HepG2 (cell line): ENCODE data around the gene MPC2. TPM values are rescaled to one million over a fixed set of nuclear protein-coding genes. Genes with fewer than 3 reads are reported as not detected.

Source experiments
- ATAC-seq: fragments of 200-7000 bp; cut with Tn5 transposase; 3 replicates; pipeline ENCODE4 v1.9.1; 2020; ENCODE audit warnings: mild to moderate bottlenecking, moderate library complexity
- BruUV-seq: library from RNA; stranded (reverse); fragments of 400-500 nt; replicated peaks from 2 replicates; lab custom pipeline; 2021; lab: Mats Ljungman, UMichigan
- CTCF ChIA-PET: fragments of 300-600 bp; formaldehyde crosslinking; extraction: SDS; loops from one replicate; lab custom pipeline; 2021; ENCODE audit warnings: low total read pairs, inconsistent platforms, low intra/inter-chr PET ratio; lab: Yijun Ruan, JAX
- POLR2A ChIA-PET: fragments of 350-600 bp; sonication (Branson Sonifier 250); formaldehyde crosslinking; loops from one replicate; lab custom pipeline; 2020; ENCODE audit warnings: antibody characterized with exemption, inconsistent platforms; lab: Yijun Ruan, JAX
- DNase-seq: peaks from one replicate; pipeline ENCODE4 v3.0.0-alpha.2; 2015; ENCODE audit warnings: low spot score
- FAIRE-seq: peaks from 3 replicates; lab custom pipeline; 2011; peaks lifted over from hg19 to GRCh38; lab: Jason Lieb, UNC
- H2AFZ ChIP-seq: one replicate; pipeline ENCODE4 v1.6.1; 2011; ENCODE audit warnings: low read length, inconsistent platforms
- H3K27ac ChIP-seq: fragments of 300-600 bp; 3 replicates; pipeline ENCODE4 v1.8.0; 2011; ENCODE audit warnings: mixed run types, mild to moderate bottlenecking, mixed read lengths, low read length, inconsistent platforms; ENCODE audit not compliant: insufficient read depth; ENCODE audit errors: extremely low read length
- H3K27me3 ChIP-seq, 2 experiments: fragments of 200-600 bp in 1 of 2; 2 replicates in 1 of 2; 3 replicates in 1 of 2; pipeline versions ENCODE4 v1.6.0 to v1.8.0; 2011; ENCODE audit warnings: low read length in 2 of 2, mild to moderate bottlenecking in 2 of 2, moderate library complexity in 2 of 2, inconsistent platforms in 1 of 2; ENCODE audit not compliant: insufficient read depth in 2 of 2, control insufficient read depth in 1 of 2
- H3K36me3 ChIP-seq, 2 experiments: fragments of 200-600 bp in 1 of 2; replicated peaks in 1 of 2; 2 replicates in 1 of 2; 3 replicates in 1 of 2; pipeline versions ENCODE4 v1.5.1 to v1.8.0; 2011; ENCODE audit warnings: low read length in 2 of 2, inconsistent platforms in 1 of 2; ENCODE audit not compliant: insufficient read depth in 2 of 2, control insufficient read depth in 1 of 2
- H3K4me1 ChIP-seq: 2 replicates; pipeline ENCODE4 v1.5.1; 2012; ENCODE audit warnings: low read length, inconsistent platforms; ENCODE audit not compliant: insufficient read depth
- H3K4me2 ChIP-seq: 2 replicates; pipeline ENCODE4 v1.6.0; 2011; ENCODE audit warnings: low read depth, low read length, inconsistent platforms
- H3K4me3 ChIP-seq, 3 experiments: fragments of 200-600 bp in 1 of 3; sonication (generic), shearing (Covaris generic) in 1 of 3; replicated peaks in 1 of 3; 2 replicates each; pipeline ENCODE4 v1.5.1; 2011 to 2016; ENCODE audit warnings: low read length in 3 of 3, inconsistent platforms in 2 of 3, low read depth in 2 of 3, mild to moderate bottlenecking in 2 of 3, control low read depth in 1 of 3, mixed read lengths in 1 of 3; ENCODE audit not compliant: insufficient read depth in 1 of 3
- H3K79me2 ChIP-seq: one replicate; pipeline ENCODE4 v1.6.1; 2011; ENCODE audit warnings: low read length, inconsistent platforms; ENCODE audit not compliant: insufficient read depth
- H3K9ac ChIP-seq: 2 replicates; pipeline ENCODE4 v1.6.0; 2011; ENCODE audit warnings: mild to moderate bottlenecking, low read depth, low read length, inconsistent platforms; ENCODE audit not compliant: insufficient read depth
- H3K9me3 ChIP-seq: 2 replicates; pipeline ENCODE4 v1.5.1; 2012; ENCODE audit warnings: mild to moderate bottlenecking, low read length
- H4K20me1 ChIP-seq: 2 replicates; pipeline ENCODE4 v1.6.0; 2011; ENCODE audit warnings: inconsistent platforms, mild to moderate bottlenecking, low read length, moderate library complexity; ENCODE audit not compliant: insufficient read depth
- ATM ChIP-seq: fragments of 450-650 bp; IDR thresholded peaks from 2 replicates; pipeline ENCODE4 v1.7.1; 2017; ENCODE audit warnings: mild to moderate bottlenecking, borderline replicate concordance
- DBP ChIP-seq: sonication (generic); formaldehyde crosslinking; IDR thresholded peaks from 2 replicates; pipeline ENCODE4 v1.4.0; 2020; ENCODE audit warnings: missing genetic modification reagents; ENCODE audit errors: not compliant biosample characterization
- ETV5 ChIP-seq: IDR thresholded peaks from 2 replicates; pipeline ENCODE4 v1.6.1; 2018; ENCODE audit warnings: missing biosample characterization, missing genetic modification reagents, inconsistent platforms, borderline replicate concordance
- GATA4 ChIP-seq: sonication (generic); IDR thresholded peaks from 2 replicates; pipeline ENCODE4 v1.6.1; 2016; ENCODE audit warnings: antibody characterized with exemption, low read depth, borderline replicate concordance
- HNRNPH1 ChIP-seq: fragments of 200-400 bp; formaldehyde crosslinking; optimal IDR thresholded peaks from 2 replicates; pipeline ENCODE3; 2017; ENCODE audit warnings: mild to moderate bottlenecking, low read depth, low read length
- MED8 ChIP-seq: sonication (generic); formaldehyde crosslinking; IDR thresholded peaks from 2 replicates; pipeline ENCODE4 v1.8.1; 2023; ENCODE audit warnings: mild to moderate bottlenecking, missing genetic modification reagents; ENCODE audit not compliant: insufficient replicate concordance
- NCOA1 ChIP-seq: sonication (generic); formaldehyde crosslinking; IDR thresholded peaks from 2 replicates; pipeline ENCODE4 v1.9.0; 2021; ENCODE audit warnings: missing genetic modification reagents
- NKX3-1 ChIP-seq: sonication (generic); formaldehyde crosslinking; IDR thresholded peaks from 2 replicates; pipeline ENCODE4 v1.5.0; 2020; ENCODE audit warnings: missing genetic modification reagents
- PBX2 ChIP-seq: IDR thresholded peaks from 2 replicates; pipeline ENCODE4 v1.6.1; 2016; ENCODE audit warnings: control low read depth
- POLR2A ChIP-seq, 2 experiments: IDR thresholded peaks; 2 replicates each; pipeline ENCODE4 v1.6.1; 2011; ENCODE audit warnings: low read depth in 2 of 2, low read length in 2 of 2, mild to moderate bottlenecking in 1 of 2, moderate library complexity in 1 of 2; ENCODE audit not compliant: insufficient read depth in 1 of 2
- SNAI1 ChIP-seq: sonication (generic); formaldehyde crosslinking; IDR thresholded peaks from 2 replicates; pipeline ENCODE4 v1.5.0; 2020; ENCODE audit warnings: mild to moderate bottlenecking, missing genetic modification reagents, borderline replicate concordance
- SNRNP70 ChIP-seq: fragments of 200-400 bp; formaldehyde crosslinking; IDR thresholded peaks from 2 replicates; pipeline ENCODE4 v1.6.1; 2017; ENCODE audit warnings: mild to moderate bottlenecking, low read depth, low read length, moderate library complexity
- SOX13 ChIP-seq, 3 experiments: fragments of 450-650 bp in 1 of 3; sonication (generic) in 1 of 3; formaldehyde crosslinking in 1 of 3; IDR thresholded peaks in 2 of 3; conservative IDR thresholded peaks in 1 of 3; 2 replicates each; pipeline versions ENCODE4 v1.5.0 to v1.6.1; 2016 to 2020; ENCODE audit warnings: antibody characterized with exemption in 1 of 3, mild to moderate bottlenecking in 1 of 3, missing compliant biosample characterization in 1 of 3, missing genetic modification reagents in 1 of 3, moderate library complexity in 1 of 3
- ZBTB21 ChIP-seq: sonication (generic); formaldehyde crosslinking; IDR thresholded peaks from 2 replicates; pipeline ENCODE4 v1.4.0; 2020; ENCODE audit warnings: missing genetic modification reagents
- ZC3H13 ChIP-seq: sonication (generic); formaldehyde crosslinking; IDR thresholded peaks from 2 replicates; pipeline ENCODE4 v1.8.1; 2023; ENCODE audit warnings: mild to moderate bottlenecking, missing genetic modification reagents, moderate library complexity
- ZFP36L2 ChIP-seq: sonication (generic); formaldehyde crosslinking; IDR thresholded peaks from 2 replicates; pipeline ENCODE4 v1.4.0; 2020; ENCODE audit warnings: missing genetic modification reagents
- ZNF138 ChIP-seq: sonication (generic); formaldehyde crosslinking; IDR thresholded peaks from 2 replicates; pipeline ENCODE4 v1.5.0; 2020; ENCODE audit warnings: mild to moderate bottlenecking, low read depth, missing genetic modification reagents
- ZNF180 ChIP-seq: sonication (generic); formaldehyde crosslinking; IDR thresholded peaks from 2 replicates; pipeline ENCODE4 v1.4.0; 2020; ENCODE audit warnings: low read depth, missing genetic modification reagents, borderline replicate concordance
- ZNF616 ChIP-seq: sonication (generic); formaldehyde crosslinking; IDR thresholded peaks from 2 replicates; pipeline ENCODE4 v1.5.0; 2020; ENCODE audit warnings: low read depth, mild to moderate bottlenecking, missing genetic modification reagents
- ZSCAN21 ChIP-seq: sonication (generic); formaldehyde crosslinking; IDR thresholded peaks from 2 replicates; pipeline ENCODE4 v1.8.0; 2022; ENCODE audit warnings: mild to moderate bottlenecking, missing genetic modification reagents, moderate library complexity, borderline replicate concordance
- WGBS: methylation state at CpG from one replicate; pipeline ENCODE4 v1.1.6; 2017; ENCODE audit warnings: low lambda C conversion rate; 5-methylcytosine and 5-hydroxymethylcytosine counted together
- in situ Hi-C: cut with HindIII; loops from 2 replicates; pipeline ENCODE4 v1.10.0; 2017; ENCODE audit warnings: low pct_unique_long_range_greater_than_20kb; ENCODE audit not compliant: extremely low pct_ligation_motif_present
- intact Hi-C: fragments of 100-400 bp; cut with micrococcal nuclease; formaldehyde crosslinking; loops from one replicate; pipeline ENCODE4 v1.10.0; 2022; ENCODE audit not compliant: unreplicated experiment
- polyA plus RNA-seq, 8 experiments: library from polyadenylated mRNA; depleted of rRNA in 3 of 8; stranded (reverse) in 7 of 8; unstranded in 1 of 8; fragments of >200 nt; fragmentation: Illumina TruSeq in 4 of 8; extraction: Trizol in 4 of 8; gene quantifications; 2 replicates each; pipeline versions ENCODE4 v1.2.1 to v1.2.3, GENCODE V29; 2011 to 2016; ENCODE audit warnings: low read depth in 4 of 8, missing spikeins in 1 of 8, mixed read lengths in 1 of 8; ENCODE audit not compliant: insufficient read depth in 1 of 8
- total RNA-seq, 5 experiments: library from RNA; depleted of rRNA; stranded (reverse); fragments of >200 nt; fragmentation: Illumina TruSeq; extraction: Trizol; gene quantifications; 2 replicates each; pipeline ENCODE4 v1.2.3, GENCODE V29; 2016; ENCODE audit warnings: low read depth in 1 of 5

The MPC2 gene
- total and polyA plus RNA-seq, 2 of the 13 experiments (the other 11 are each of a cell fraction or from before 2014, with no cell fraction given): 38.8 to 136 TPM

DNA sequence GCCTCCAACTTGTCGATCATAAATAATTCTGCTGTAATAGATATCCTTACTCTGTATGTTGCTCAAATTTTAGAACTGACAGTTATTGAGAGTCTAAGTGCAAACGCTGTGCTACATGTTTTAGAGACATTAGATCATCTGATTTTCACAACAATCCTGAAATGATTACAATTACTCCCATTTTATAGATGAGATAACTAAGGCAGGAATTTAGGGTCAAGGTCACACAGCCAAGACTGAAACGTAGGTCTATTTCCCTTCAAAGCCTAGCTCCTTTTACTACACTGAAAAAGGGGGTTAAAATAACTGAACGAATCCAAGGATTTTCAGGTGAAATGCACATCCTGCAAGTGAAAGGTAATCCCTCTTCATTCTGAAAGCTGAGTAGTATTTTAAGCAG, 3.1 kb downstream of the MPC2 start (continued):
- TF ChIP-seq DBP (CRISPR knock-in tag): no peak
- TF ChIP-seq POLR2A (IDR thresholded peaks at IDR 0.05; ENCODE audit: insufficient read depth in 1 of 2, low read depth in 2 of 2, low read length in 2 of 2): peak in 1 of 2 experiments; percentile 34; a peak in 1 of 4 replicates

- Histone ChIP-seq H4K20me1 (peaks cover 16% of the 10 kb centered on the region; the same call in 1 of the 2 replicates), H3K79me2 (peaks cover 79% of the 10 kb centered on the region), H3K9me3 (no peaks in the 10 kb centered on the region), H3K4me1 (peaks cover 76% of the 10 kb centered on the region), H3K36me3 (no peaks in the 10 kb centered on the region), H3K9ac (no peak overlapping the region), H3K27ac (no peak overlapping the region), H2AFZ (no peak overlapping the region), H3K4me2 (no peak overlapping the region), H3K27me3 (no peaks in the 10 kb centered on the region), H3K4me3 (no peak overlapping the region)
- 79% methylated on average over 1 of the region's 1 CpG for WGBS
- in situ Hi-C loops (loop anchor here (10.0 kb wide), 1 partner anchor 215 kb away; no protein-coding TSS in a partner anchor), intact Hi-C loops (loop anchor here (10.0 kb wide), 1 partner anchor 125 kb away; no protein-coding TSS in a partner anchor)
- BruUV-seq: no TSS peak
- no peak for TF ChIP-seq ETV5 (CRISPR knock-in tag)
- TF ChIP-seq HNRNPH1: no peak
- no peak for TF ChIP-seq ZFP36L2 (CRISPR knock-in tag)
- TF ChIP-seq SNAI1 (CRISPR knock-in tag): no peak
- TF ChIP-seq SOX13 (IDR thresholded peaks at IDR 0.05): no peak
- TF ChIP-seq SOX13 (CRISPR knock-in tag; conservative IDR thresholded peaks at IDR 0.05 in 1 of 2, IDR thresholded peaks at IDR 0.05 in 1 of 2): no peak
- no peak for TF ChIP-seq PBX2 (CRISPR knock-in tag)
- no peak for TF ChIP-seq ZSCAN21 (CRISPR knock-in tag)
- TF ChIP-seq ZC3H13 (CRISPR knock-in tag): no peak
- TF ChIP-seq ZNF180 (CRISPR knock-in tag): no peak
- no peak for TF ChIP-seq ATM
- no peak for TF ChIP-seq GATA4
- no peak for TF ChIP-seq NKX3-1 (CRISPR knock-in tag)
- TF ChIP-seq ZBTB21 (CRISPR knock-in tag): no peak
- TF ChIP-seq ZNF616 (CRISPR knock-in tag): no peak
- no peak for TF ChIP-seq MED8 (CRISPR knock-in tag)
- TF ChIP-seq NCOA1 (CRISPR knock-in tag): no peak
- no peak for TF ChIP-seq ZNF138 (CRISPR knock-in tag)
- no peak for TF ChIP-seq SNRNP70
- FAIRE-seq (no peak), DNase-seq (no peak), ATAC-seq (no peak)
- ChIA-PET CTCF (no interaction called here), POLR2A (no interaction called here)
These were observed 7.1 kb downstream of the MPC2 start for GRCh38 chr1:167929725-167930124.
